Trophoblast cell (in vitro differentiated cells and primary cell): ENCODE measurements around the gene RABL2B.
A peak's percentile ranks its signal among the peaks of the same experiment; 100 is the strongest.

Source experiments
- DNase-seq, 2 donors: peaks; one replicate each; pipeline ENCODE4 v3.0.0-alpha.2; 2016
- H2AFZ ChIP-seq: 2 replicates; pipeline ENCODE4 v1.6.1; 2013; ENCODE audit warnings: low read length, moderate library complexity, mild to moderate bottlenecking; ENCODE audit not compliant: insufficient read depth, poor library complexity
- H2AK5ac ChIP-seq: 2 replicates; pipeline ENCODE4 v1.6.1; 2013; ENCODE audit warnings: mild to moderate bottlenecking, low read length
- H2BK120ac ChIP-seq: 2 replicates; pipeline ENCODE4 v1.6.1; 2013; ENCODE audit warnings: low read length, mild to moderate bottlenecking, moderate library complexity; ENCODE audit not compliant: insufficient read depth, poor library complexity
- H2BK12ac ChIP-seq: 2 replicates; pipeline ENCODE4 v1.6.1; 2013; ENCODE audit warnings: mild to moderate bottlenecking, low read length, moderate library complexity
- H2BK5ac ChIP-seq: 2 replicates; pipeline ENCODE4 v1.6.1; 2013; ENCODE audit warnings: low read length, low read depth, moderate library complexity, mild to moderate bottlenecking; ENCODE audit not compliant: poor library complexity
- H3K14ac ChIP-seq: 2 replicates; pipeline ENCODE4 v1.6.1; 2013; ENCODE audit warnings: mild to moderate bottlenecking, low read length
- H3K18ac ChIP-seq: 2 replicates; pipeline ENCODE4 v1.6.1; 2013; ENCODE audit warnings: mild to moderate bottlenecking, low read length
- H3K23ac ChIP-seq: 2 replicates; pipeline ENCODE4 v1.6.1; 2013; ENCODE audit warnings: low read length
- H3K27ac ChIP-seq: 2 replicates; pipeline ENCODE4 v1.5.1; 2013; ENCODE audit warnings: low read depth, mild to moderate bottlenecking, inconsistent platforms, low read length, moderate library complexity
- H3K27me3 ChIP-seq: 2 replicates; pipeline ENCODE4 v1.6.1; 2013; ENCODE audit warnings: inconsistent platforms, mild to moderate bottlenecking, low read length, moderate library complexity; ENCODE audit not compliant: insufficient read depth
- H3K36me3 ChIP-seq, 2 experiments: 1 replicate in 1 of 2; 2 replicates in 1 of 2; pipeline ENCODE4 v1.6.1; 2013; ENCODE audit warnings: low read length in 2 of 2, mild to moderate bottlenecking in 2 of 2, moderate library complexity in 1 of 2; ENCODE audit not compliant: insufficient read depth in 2 of 2, control insufficient read depth in 1 of 2
- H3K4ac ChIP-seq: 2 replicates; pipeline ENCODE4 v1.6.1; 2013; ENCODE audit warnings: low read depth, mild to moderate bottlenecking, low read length, moderate library complexity
- H3K4me1 ChIP-seq, 2 experiments: 1 replicate in 1 of 2; 2 replicates in 1 of 2; pipeline ENCODE4 v1.6.1; 2013; ENCODE audit warnings: low read length in 2 of 2, mild to moderate bottlenecking in 2 of 2, moderate library complexity in 1 of 2; ENCODE audit not compliant: insufficient read depth in 2 of 2, control insufficient read depth in 1 of 2
- H3K4me2 ChIP-seq: 2 replicates; pipeline ENCODE4 v1.6.1; 2013; ENCODE audit warnings: inconsistent platforms, mild to moderate bottlenecking, low read length, moderate library complexity
- H3K4me3 ChIP-seq: 2 replicates; pipeline ENCODE4 v1.5.1; 2013; ENCODE audit warnings: mild to moderate bottlenecking, low read depth, low read length, inconsistent platforms
- H3K79me1 ChIP-seq: one replicate; pipeline ENCODE4 v1.6.1; 2013; ENCODE audit warnings: low read length
- H3K79me2 ChIP-seq: 2 replicates; pipeline ENCODE4 v1.6.1; 2013; ENCODE audit warnings: low read length, mild to moderate bottlenecking; ENCODE audit not compliant: control insufficient read depth, insufficient read depth, poor library complexity
- H3K9ac ChIP-seq: 2 replicates; pipeline ENCODE4 v1.6.1; 2013; ENCODE audit warnings: mild to moderate bottlenecking, low read length
- H3K9me3 ChIP-seq: 2 replicates; pipeline ENCODE4 v1.6.1; 2013; ENCODE audit warnings: low read depth, mild to moderate bottlenecking, control low read depth, inconsistent platforms, low read length; ENCODE audit not compliant: insufficient read depth
- H4K12ac ChIP-seq: 2 replicates; pipeline ENCODE4 v1.6.1; 2013; ENCODE audit warnings: low read depth, mild to moderate bottlenecking, low read length, moderate library complexity
- H4K8ac ChIP-seq: 2 replicates; pipeline ENCODE4 v1.6.1; 2013; ENCODE audit warnings: low read depth, mild to moderate bottlenecking, low read length, moderate library complexity
- H4K91ac ChIP-seq: one replicate; pipeline ENCODE4 v1.6.1; 2013; ENCODE audit warnings: low read depth, mild to moderate bottlenecking, low read length, moderate library complexity
- WGBS: extraction: QIAGEN DNeasy Blood & Tissue Kit; methylation state at CpG from one replicate; pipeline ENCODE4 v1.1.7; 2013; ENCODE audit warnings: missing lambda C conversion rate; ENCODE audit not compliant: insufficient read length, insufficient coverage; ENCODE audit errors: extremely low coverage; 5-methylcytosine and 5-hydroxymethylcytosine counted together

Gene RABL2B

DNA sequence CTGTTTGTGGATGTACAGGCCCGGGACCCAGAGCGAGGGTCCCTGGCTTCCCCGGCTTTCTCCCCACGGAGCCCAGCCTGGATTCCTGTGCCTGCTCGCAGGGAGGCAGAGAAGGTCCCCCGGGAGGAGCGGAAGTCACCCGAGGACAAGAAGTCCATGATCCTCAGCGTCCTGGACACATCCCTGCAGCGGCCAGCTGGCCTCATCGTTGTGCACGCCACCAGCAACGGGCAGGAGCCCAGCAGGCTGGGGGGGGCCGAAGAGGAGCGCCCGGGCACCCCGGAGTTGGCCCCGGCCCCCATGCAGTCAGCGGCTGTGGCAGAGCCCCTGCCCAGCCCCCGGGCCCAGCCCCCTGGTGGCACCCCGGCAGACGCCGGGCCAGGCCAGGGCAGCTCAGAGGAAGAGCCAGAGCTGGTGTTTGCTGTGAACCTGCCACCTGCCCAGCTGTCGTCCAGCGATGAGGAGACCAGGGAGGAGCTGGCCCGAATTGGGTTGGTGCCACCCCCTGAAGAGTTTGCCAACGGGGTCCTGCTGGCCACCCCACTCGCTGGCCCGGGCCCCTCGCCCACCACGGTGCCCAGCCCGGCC is 62.1 kb downstream of the RABL2B start:
- DNase-seq: no peak
- no peak overlapping the region for H3K9ac ChIP-seq
- H3K79me1 ChIP-seq: no peaks in the 10 kb centered on the region
- H3K27ac ChIP-seq: no peak overlapping the region
- no peak overlapping the region for H3K14ac ChIP-seq
- no peak overlapping the region for H3K4me3 ChIP-seq
- peaks cover 11% of the 10 kb centered on the region for H3K9me3 ChIP-seq
- no peak overlapping the region for H4K8ac ChIP-seq
- H3K27me3 ChIP-seq: peaks cover 33% of the 10 kb centered on the region
- no CpG with 5 or more reads among the region's 32 CpGs for WGBS
- H4K12ac ChIP-seq: no peak overlapping the region
- H2BK5ac ChIP-seq: no peak overlapping the region
- no peaks in the 10 kb centered on the region for H3K36me3 ChIP-seq
- no peak overlapping the region for H3K4ac ChIP-seq
- no peak overlapping the region for H3K18ac ChIP-seq
- H2BK12ac ChIP-seq: no peak overlapping the region
- H3K4me2 ChIP-seq: no peak overlapping the region
- H3K4me1 ChIP-seq: no peaks in the 10 kb centered on the region
- no peak overlapping the region for H2BK120ac ChIP-seq
- no peak overlapping the region for H2AK5ac ChIP-seq
- H3K23ac ChIP-seq: no peak overlapping the region
- no peaks in the 10 kb centered on the region for H3K79me2 ChIP-seq
- H2AFZ ChIP-seq: no peak overlapping the region
- H4K91ac ChIP-seq: no peak overlapping the region

DNA sequence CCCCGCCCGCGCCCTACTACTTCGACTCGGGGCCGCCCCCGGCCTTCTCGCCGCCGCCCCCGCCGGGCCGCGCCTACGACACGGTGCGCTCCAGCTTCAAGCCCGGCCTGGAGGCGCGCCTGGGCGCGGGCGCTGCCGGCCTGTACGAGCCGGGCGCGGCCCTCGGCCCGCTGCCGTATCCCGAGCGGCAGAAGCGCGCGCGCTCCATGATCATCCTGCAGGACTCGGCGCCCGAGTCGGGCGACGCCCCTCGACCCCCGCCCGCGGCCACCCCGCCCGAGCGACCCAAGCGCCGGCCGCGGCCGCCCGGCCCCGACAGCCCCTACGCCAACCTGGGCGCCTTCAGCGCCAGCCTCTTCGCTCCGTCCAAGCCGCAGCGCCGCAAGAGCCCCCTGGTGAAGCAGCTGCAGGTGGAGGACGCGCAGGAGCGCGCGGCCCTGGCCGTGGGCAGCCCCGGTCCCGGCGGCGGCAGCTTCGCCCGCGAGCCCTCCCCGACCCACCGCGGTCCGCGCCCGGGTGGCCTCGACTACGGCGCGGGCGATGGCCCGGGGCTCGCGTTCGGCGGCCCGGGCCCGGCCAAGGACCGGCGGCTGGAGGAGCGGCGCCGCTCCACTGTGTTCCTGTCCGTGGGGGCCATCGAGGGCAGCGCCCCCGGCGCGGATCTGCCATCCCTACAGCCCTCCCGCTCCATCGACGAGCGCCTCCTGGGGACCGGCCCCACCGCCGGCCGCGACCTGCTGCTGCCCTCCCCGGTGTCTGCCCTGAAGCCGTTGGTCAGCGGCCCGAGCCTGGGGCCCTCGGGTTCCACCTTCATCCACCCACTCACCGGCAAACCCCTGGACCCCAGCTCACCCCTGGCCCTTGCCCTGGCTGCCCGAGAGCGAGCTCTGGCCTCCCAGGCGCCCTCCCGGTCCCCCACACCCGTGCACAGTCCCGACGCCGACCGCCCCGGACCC is 62.9 kb downstream of the RABL2B start:
- peak overlapping the region; percentile 52 for H3K4me2 ChIP-seq
- peaks cover 33% of the 10 kb centered on the region for H3K27me3 ChIP-seq
- no peak overlapping the region for H4K8ac ChIP-seq
- peaks cover 11% of the 10 kb centered on the region for H3K9me3 ChIP-seq
- H2BK120ac ChIP-seq: no peak overlapping the region
- H3K27ac ChIP-seq: no peak overlapping the region
- H4K12ac ChIP-seq: no peak overlapping the region
- no peak overlapping the region for H3K23ac ChIP-seq
- no peak for DNase-seq
- H2BK12ac ChIP-seq: no peak overlapping the region
- H3K4me1 ChIP-seq: no peaks in the 10 kb centered on the region
- H3K9ac ChIP-seq: no peak overlapping the region
- no peak overlapping the region for H3K14ac ChIP-seq
- no peak overlapping the region for H2AK5ac ChIP-seq
- no peak overlapping the region for H2AFZ ChIP-seq
- no peak overlapping the region for H3K4ac ChIP-seq
- no peak overlapping the region for H4K91ac ChIP-seq
- no peaks in the 10 kb centered on the region for H3K79me1 ChIP-seq
- H3K36me3 ChIP-seq: no peaks in the 10 kb centered on the region
- H3K4me3 ChIP-seq: no peak overlapping the region
- no peak overlapping the region for H2BK5ac ChIP-seq
- WGBS: no CpG with 5 or more reads among the region's 132 CpGs
- H3K79me2 ChIP-seq: no peaks in the 10 kb centered on the region
- H3K18ac ChIP-seq: no peak overlapping the region

DNA sequence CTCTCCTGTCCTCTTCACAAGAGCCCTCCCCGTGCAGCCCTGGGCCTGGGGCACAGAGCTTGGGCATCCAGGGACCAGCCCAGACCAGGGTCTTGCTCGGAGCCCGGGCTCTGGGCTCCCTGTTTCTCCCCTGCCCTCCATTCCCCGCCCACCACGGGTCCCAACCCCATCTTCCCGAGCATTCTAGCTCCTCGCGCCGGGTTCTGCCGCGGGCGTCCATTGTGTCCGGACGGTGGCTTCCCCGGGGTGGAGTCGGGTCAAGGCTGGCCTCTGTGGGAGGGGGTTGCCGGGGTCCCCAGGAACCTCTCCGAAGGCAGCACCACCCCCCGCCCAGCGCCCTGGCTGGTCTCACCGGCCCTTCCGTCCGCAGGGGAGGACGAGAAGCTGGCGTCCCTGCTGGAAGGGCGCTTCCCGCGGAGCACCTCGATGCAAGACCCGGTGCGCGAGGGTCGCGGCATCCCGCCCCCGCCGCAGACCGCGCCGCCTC is 63.6 kb downstream of the RABL2B start:
- WGBS: no CpG with 5 or more reads among the region's 40 CpGs
- H3K27me3 ChIP-seq: peaks cover 33% of the 10 kb centered on the region

DNA sequence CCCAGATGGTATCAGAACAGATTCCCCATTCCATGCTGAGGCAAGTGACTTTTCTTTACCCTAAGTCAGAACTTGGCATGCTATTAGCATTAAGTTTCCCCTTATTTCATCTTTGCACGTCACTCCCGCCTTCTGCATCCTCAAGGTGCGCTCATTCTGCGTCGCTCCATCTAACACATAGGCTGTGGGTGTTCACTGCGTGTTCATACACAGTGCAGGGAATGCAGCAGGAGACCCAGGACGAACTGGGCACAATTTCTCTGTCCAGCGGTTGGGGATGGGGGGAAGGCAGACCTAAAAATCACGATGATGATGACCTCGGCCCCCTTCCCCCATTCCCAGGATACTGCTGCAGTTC is 65.1 kb downstream of the RABL2B start:
- WGBS: no CpG with 5 or more reads among the region's 10 CpGs

More for the DNA sequence above, 63.6 kb downstream of the RABL2B start:
- DNase-seq: no peak
- no peak overlapping the region for H3K4me3 ChIP-seq
- H4K8ac ChIP-seq: no peak overlapping the region
- H3K79me2 ChIP-seq: no peaks in the 10 kb centered on the region
- no peak overlapping the region for H3K27ac ChIP-seq
- H3K4ac ChIP-seq: no peak overlapping the region
- H2AK5ac ChIP-seq: no peak overlapping the region
- H3K36me3 ChIP-seq: no peaks in the 10 kb centered on the region
- no peak overlapping the region for H4K91ac ChIP-seq
- H3K14ac ChIP-seq: no peak overlapping the region
- peaks cover 11% of the 10 kb centered on the region for H3K9me3 ChIP-seq
- no peaks in the 10 kb centered on the region for H3K79me1 ChIP-seq
- no peak overlapping the region for H3K18ac ChIP-seq
- H3K23ac ChIP-seq: no peak overlapping the region
- no peak overlapping the region for H3K9ac ChIP-seq
- no peak overlapping the region for H2BK12ac ChIP-seq
- no peaks in the 10 kb centered on the region for H3K4me1 ChIP-seq
- no peak overlapping the region for H2AFZ ChIP-seq
- H4K12ac ChIP-seq: no peak overlapping the region
- H3K4me2 ChIP-seq: peak overlapping the region; percentile 52
- H2BK5ac ChIP-seq: no peak overlapping the region
- H2BK120ac ChIP-seq: no peak overlapping the region

More for the DNA sequence above, 65.1 kb downstream of the RABL2B start:
- Histone ChIP-seq H3K4me2 (no peak overlapping the region), H3K27ac (no peak overlapping the region), H2AK5ac (no peak overlapping the region), H3K9ac (no peak overlapping the region), H3K4ac (no peak overlapping the region), H3K27me3 (peaks cover 33% of the 10 kb centered on the region), H3K23ac (no peak overlapping the region), H2BK12ac (no peak overlapping the region), H3K79me1 (no peaks in the 10 kb centered on the region), H4K8ac (no peak overlapping the region), H3K9me3 (peaks cover 13% of the 10 kb centered on the region), H3K18ac (no peak overlapping the region), H2BK5ac (no peak overlapping the region), H3K4me1 (no peaks in the 10 kb centered on the region), H2AFZ (no peak overlapping the region), H3K4me3 (no peak overlapping the region), H3K14ac (no peak overlapping the region), H2BK120ac (no peak overlapping the region), H4K12ac (no peak overlapping the region), H3K36me3 (no peaks in the 10 kb centered on the region), H4K91ac (no peak overlapping the region), H3K79me2 (no peaks in the 10 kb centered on the region)
- no peak for DNase-seq
